EL (cell line): ENCODE results near the gene MSRB2.
"Not testable (repeated sequence)": the region's sequence is repeated elsewhere in the genome, so short reads cannot be mapped to it uniquely, and the experiment has no call there.

Source experiments
- DNase-seq: peaks from one replicate; pipeline ENCODE4 v3.0.0-alpha.2; 2016

The MSRB2 gene

GRCh38 chr10:23070092-23070912 lies 25.1 kb upstream of the MSRB2 start:
- DNase-seq: not testable (repeated sequence)

GRCh38 chr10:23070913-23071218 lies 24.5 kb upstream of the MSRB2 start:
- no peak for DNase-seq

- not testable (repeated sequence) for DNase-seq
These were observed 22.8 kb upstream of the MSRB2 start for GRCh38 chr10:23072593-23072992.

- no peak for DNase-seq
These were observed 21.9 kb upstream of the MSRB2 start for GRCh38 chr10:23073527-23073926.

GRCh38 chr10:23075672-23076071 lies 19.7 kb upstream of the MSRB2 start:
- no peak for DNase-seq

- DNase-seq: no peak
These were observed 17.3 kb upstream of the MSRB2 start for GRCh38 chr10:23078114-23078513.

- DNase-seq: no peak
These were observed 15.7 kb upstream of the MSRB2 start for GRCh38 chr10:23079700-23080099.

- no peak for DNase-seq
These were observed 15.1 kb upstream of the MSRB2 start for GRCh38 chr10:23080262-23080661.

- DNase-seq: no peak
These were observed 14.1 kb upstream of the MSRB2 start for GRCh38 chr10:23081221-23081750.

- DNase-seq: peak; percentile 8
These were observed 13.5 kb upstream of the MSRB2 start for GRCh38 chr10:23081891-23082290.

GRCh38 chr10:23088609-23089008 lies 6.8 kb upstream of the MSRB2 start:
- DNase-seq: peak; percentile 22

GRCh38 chr10:23094786-23095403 lies 484 bp upstream of the MSRB2 start:
- no peak for DNase-seq

- peak; percentile 56 for DNase-seq
These were observed 805 bp downstream of the MSRB2 start for GRCh38 chr10:23095966-23096801.

GRCh38 chr10:23096802-23097549 lies 1.6 kb downstream of the MSRB2 start:
- peak; percentile 43 for DNase-seq

GRCh38 chr10:23099079-23099478 lies 3.7 kb downstream of the MSRB2 start:
- DNase-seq: no peak

- DNase-seq: peak; percentile 22
These were observed 4.4 kb downstream of the MSRB2 start for GRCh38 chr10:23099816-23100215.

- no peak for DNase-seq
These were observed 5.1 kb downstream of the MSRB2 start for GRCh38 chr10:23100331-23101030.

- no peak for DNase-seq
These were observed 11.1 kb downstream of the MSRB2 start for GRCh38 chr10:23106331-23107072.

- no peak for DNase-seq
These were observed 15.5 kb downstream of the MSRB2 start for GRCh38 chr10:23110722-23111516.

GRCh38 chr10:23111517-23112286 lies 16.3 kb downstream of the MSRB2 start:
- DNase-seq: no peak
